Sigmoid colon (tissue), 4 donors: ENCODE data around the gene GLIPR1L2.

Experiments
- POLR2A ChIP-seq, 2 donors: fragments of 450-650 bp; IDR thresholded peaks; one replicate each; pipeline ENCODE4 v1.6.1; 2016; ENCODE audit warnings: antibody characterized with exemption in 2 of 2, mild to moderate bottlenecking in 2 of 2, moderate library complexity in 2 of 2
- POLR2AphosphoS5 ChIP-seq, 4 donors: sonication (generic); formaldehyde crosslinking; IDR thresholded peaks; one replicate each; pipeline ENCODE4 v1.6.1; 2017; ENCODE audit warnings: antibody characterized with exemption in 4 of 4
- TF ChIP-seq, protein P1 (sequence below), 4 experiments: fragments of 450-650 bp in 3 of 4; fragments of 200-600 bp in 1 of 4; IDR thresholded peaks; one replicate each; pipeline ENCODE4 v1.5.1; 2016 to 2019; ENCODE audit warnings: antibody characterized with exemption in 4 of 4, mild to moderate bottlenecking in 3 of 4, moderate library complexity in 2 of 4

DNA sequence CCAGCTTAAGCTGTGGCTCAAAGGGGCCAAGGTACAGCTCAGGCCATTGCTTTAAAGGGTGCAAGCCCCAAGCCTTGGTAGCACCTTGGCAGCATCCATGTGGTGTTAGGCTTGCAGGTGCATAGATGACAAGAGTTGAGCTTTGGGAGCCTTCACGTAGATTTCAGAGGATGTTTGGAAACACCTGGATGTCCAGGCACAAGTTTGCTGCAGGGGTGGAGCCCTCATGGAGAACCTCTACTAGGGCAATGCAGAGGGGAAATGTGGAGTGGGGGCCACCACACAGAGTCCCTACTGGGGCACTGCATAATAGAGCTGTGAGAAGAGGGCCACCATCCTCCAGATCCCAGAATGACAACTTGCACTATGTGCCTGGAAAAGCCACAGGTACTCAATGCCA is 37.9 kb downstream of the GLIPR1L2 start:
- TF ChIP-seq POLR2A (IDR thresholded peaks at IDR 0.05): no peak
- TF ChIP-seq, protein P1, sequence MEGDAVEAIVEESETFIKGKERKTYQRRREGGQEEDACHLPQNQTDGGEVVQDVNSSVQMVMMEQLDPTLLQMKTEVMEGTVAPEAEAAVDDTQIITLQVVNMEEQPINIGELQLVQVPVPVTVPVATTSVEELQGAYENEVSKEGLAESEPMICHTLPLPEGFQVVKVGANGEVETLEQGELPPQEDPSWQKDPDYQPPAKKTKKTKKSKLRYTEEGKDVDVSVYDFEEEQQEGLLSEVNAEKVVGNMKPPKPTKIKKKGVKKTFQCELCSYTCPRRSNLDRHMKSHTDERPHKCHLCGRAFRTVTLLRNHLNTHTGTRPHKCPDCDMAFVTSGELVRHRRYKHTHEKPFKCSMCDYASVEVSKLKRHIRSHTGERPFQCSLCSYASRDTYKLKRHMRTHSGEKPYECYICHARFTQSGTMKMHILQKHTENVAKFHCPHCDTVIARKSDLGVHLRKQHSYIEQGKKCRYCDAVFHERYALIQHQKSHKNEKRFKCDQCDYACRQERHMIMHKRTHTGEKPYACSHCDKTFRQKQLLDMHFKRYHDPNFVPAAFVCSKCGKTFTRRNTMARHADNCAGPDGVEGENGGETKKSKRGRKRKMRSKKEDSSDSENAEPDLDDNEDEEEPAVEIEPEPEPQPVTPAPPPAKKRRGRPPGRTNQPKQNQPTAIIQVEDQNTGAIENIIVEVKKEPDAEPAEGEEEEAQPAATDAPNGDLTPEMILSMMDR (IDR thresholded peaks at IDR 0.05): no peak
- no peak for TF ChIP-seq POLR2AphosphoS5 (IDR thresholded peaks at IDR 0.05)
